Psoas muscle (tissue), 8 donors: ENCODE data around the gene VAV3. TPM values are rescaled to one million over a fixed set of nuclear protein-coding genes. Genes with fewer than 3 reads are reported as not detected.
A peak's percentile ranks its signal among the peaks of the same experiment; 100 is the strongest.
"Not testable (repeated sequence)": the region's sequence is repeated elsewhere in the genome, so short reads cannot be mapped to it uniquely, and the experiment has no call there.

Experiments
- ATAC-seq, 4 donors: fragments of 200-7000 bp; cut with Tn5 transposase; one replicate each; pipeline ENCODE4 v1.9.1; 2020; ENCODE audit warnings: moderate library complexity in 3 of 4, mild to moderate bottlenecking in 2 of 4
- DNase-seq, 2 donors: peaks; one replicate each; pipeline ENCODE4 v3.0.0-alpha.2; 2020
- H3K27ac ChIP-seq: fragments of 200-600 bp; one replicate; pipeline ENCODE4 v1.8.0; 2022
- H3K27me3 ChIP-seq, 3 donors: fragments of 200-600 bp in 1 of 3; one replicate each; pipeline versions ENCODE4 v1.6.1 to v1.8.0; 2013 to 2022; ENCODE audit warnings: low read length in 2 of 3, mild to moderate bottlenecking in 2 of 3, moderate library complexity in 1 of 3; ENCODE audit not compliant: insufficient read depth in 3 of 3
- H3K36me3 ChIP-seq, 2 donors: fragments of 200-600 bp in 1 of 2; one replicate each; pipeline versions ENCODE4 v1.6.1 to v1.8.0; 2013 to 2022; ENCODE audit warnings: low read depth in 1 of 2, mild to moderate bottlenecking in 1 of 2, moderate library complexity in 1 of 2; ENCODE audit not compliant: insufficient read depth in 1 of 2
- H3K4me1 ChIP-seq: fragments of 200-600 bp; one replicate; pipeline ENCODE4 v1.8.0; 2022
- H3K4me3 ChIP-seq: fragments of 200-600 bp; one replicate; pipeline ENCODE4 v1.8.0; 2022; ENCODE audit warnings: mild to moderate bottlenecking
- H3K9me3 ChIP-seq: fragments of 200-600 bp; one replicate; pipeline ENCODE4 v1.8.0; 2022
- CTCF ChIP-seq: fragments of 200-600 bp; IDR thresholded peaks from one replicate; pipeline ENCODE4 v1.8.0; 2022; ENCODE audit warnings: antibody characterized with exemption
- WGBS, 3 donors: extraction: QIAGEN DNeasy Blood & Tissue Kit; methylation state at CpG; one replicate each; pipeline versions ENCODE4 v1.1.6 to v1.1.7; 2013; 5-methylcytosine and 5-hydroxymethylcytosine counted together
- intact Hi-C, 2 donors: fragments of 100-400 bp; cut with DNase I; formaldehyde crosslinking; loops; one replicate each; pipeline versions ENCODE4 v1.11.0 to v1.14.2; 2022
- polyA plus RNA-seq, 3 donors: library from polyadenylated mRNA; stranded (reverse); fragments of 200-250 nt; gene quantifications; one replicate each; pipeline ENCODE4 v1.2.3, GENCODE V29; 2013
- total RNA-seq, 4 donors: library from RNA; stranded (reverse); fragmentation: NEBNext Ultra II Directional in 2 of 4; extraction: Animal tissue kit (Norgen Biotek cat#: 25700) in 2 of 4; gene quantifications; one replicate each; pipeline versions ENCODE4 v1.2.1 to v1.2.4, GENCODE V29; 2021 to 2023
- donor health status: healthy with polysubstance abuse.
- donor health status: DM: no; HTN: no; CAD: no; lungs with moderate emphysema.
- donor health status: Bipolar disorder and iron deficiency.
- donor health status: healthy.
- donor health status: DM: yes; HTN: yes; CAD: no.
- donor health status: DM: no; HTN: no; CAD: no.
- donor health status: DM: no; HTN: no; CAD: no.
- donor health status: DM: yes; HTN: yes; CAD: no.

The VAV3 gene
- total and polyA plus RNA-seq, 7 donors, result 0.28 to 1.7 (median 0.72) TPM

- intact Hi-C loops, result no loop called here
- H3K4me1 ChIP-seq, result no peaks in the 10 kb centered on the region
- no peak for TF ChIP-seq CTCF
- H3K4me3 ChIP-seq, result no peak overlapping the region
- ATAC-seq (no peak), DNase-seq (no peak)
- H3K9me3 ChIP-seq, result no peaks in the 10 kb centered on the region
- no peaks in the 10 kb centered on the region for H3K36me3 ChIP-seq
- no peak overlapping the region for H3K27ac ChIP-seq
- H3K27me3 ChIP-seq, result no peaks in the 10 kb centered on the region
Measured at GRCh38 chr1:107851418-107851817, 113.6 kb downstream of the VAV3 start.

GRCh38 chr1:107844541-107845194 lies 120.3 kb downstream of the VAV3 start:
- not testable (repeated sequence) for H3K27ac ChIP-seq, H3K4me3 ChIP-seq, H3K27me3 ChIP-seq, H3K4me1 ChIP-seq, ATAC-seq, H3K9me3 ChIP-seq, H3K36me3 ChIP-seq
- intact Hi-C loops, result loop anchor here in 1 of 2 donors (5.0 kb wide), 1 partner anchor 222 kb away; no protein-coding TSS in a partner anchor
- DNase-seq, result peak in 1 of 2 donors; percentile 32
- 61 to 63% (median 62%) methylated on average over 7 of the region's 7 CpGs for WGBS, 3 donors

- Histone ChIP-seq H3K27me3 (no peaks in the 10 kb centered on the region), H3K27ac (no peak overlapping the region), H3K36me3 (no peaks in the 10 kb centered on the region), H3K9me3 (no peaks in the 10 kb centered on the region), H3K4me1 (no peaks in the 10 kb centered on the region), H3K4me3 (no peak overlapping the region)
- TF ChIP-seq CTCF, result no peak
- ATAC-seq, result no peak
- intact Hi-C loops, result no loop called here
- 69 to 86% (median 76%) methylated on average over 6 of the region's 6 CpGs for WGBS, 3 donors
- DNase-seq, result peak in 1 of 2 donors; percentile 39
Measured at GRCh38 chr1:107843989-107844388, 121.0 kb downstream of the VAV3 start.

- H3K27ac ChIP-seq, result no peak overlapping the region
Measured at GRCh38 chr1:107842241-107842640, 122.7 kb downstream of the VAV3 start.

GRCh38 chr1:107840725-107841124 lies 124.3 kb downstream of the VAV3 start:
- H3K4me1 ChIP-seq, result no peaks in the 10 kb centered on the region
- H3K4me3 ChIP-seq, result no peak overlapping the region
- no peak for TF ChIP-seq CTCF
- H3K36me3 ChIP-seq, result no peaks in the 10 kb centered on the region
- ATAC-seq (no peak), DNase-seq (no peak)
- intact Hi-C loops, result no loop called here
- no peaks in the 10 kb centered on the region for H3K27me3 ChIP-seq
- 13 to 19% (median 17%) methylated on average over 1 of the region's 1 CpG for whole genome bisulfite sequencing, 3 donors
- no peaks in the 10 kb centered on the region for H3K9me3 ChIP-seq
- no peak overlapping the region for H3K27ac ChIP-seq

More at GRCh38 chr1:107842241-107842640, 122.7 kb downstream of the VAV3 start:
- no peaks in the 10 kb centered on the region for H3K9me3 ChIP-seq
- 15 to 31% (median 17%) methylated on average over 2 of the region's 2 CpGs for WGBS, 3 donors
- ATAC-seq (no peak), DNase-seq (no peak)
- no peaks in the 10 kb centered on the region for H3K27me3 ChIP-seq
- TF ChIP-seq CTCF, result no peak
- no peaks in the 10 kb centered on the region for H3K4me1 ChIP-seq
- H3K4me3 ChIP-seq, result no peak overlapping the region
- H3K36me3 ChIP-seq, result no peaks in the 10 kb centered on the region
- intact Hi-C loops, result no loop called here
